Stimulated activated CD4-positive, alpha-beta T cell treated with anti-CD3 and anti-CD28 coated beads, Interleukin-12 subunit alpha, Interleukin-12 subunit beta, amount 100 ng/mL, for 24 hours (primary cell): Measurements from ENCODE around the gene C19orf85.
A peak's percentile ranks its signal among the peaks of the same experiment; 100 is the strongest.

Experiments
- DNase-seq, 2 experiments: peaks; one replicate each; pipeline ENCODE4 v3.0.0-alpha.2; 2020; ENCODE audit warnings: low read depth in 2 of 2

Gene C19orf85

DNA sequence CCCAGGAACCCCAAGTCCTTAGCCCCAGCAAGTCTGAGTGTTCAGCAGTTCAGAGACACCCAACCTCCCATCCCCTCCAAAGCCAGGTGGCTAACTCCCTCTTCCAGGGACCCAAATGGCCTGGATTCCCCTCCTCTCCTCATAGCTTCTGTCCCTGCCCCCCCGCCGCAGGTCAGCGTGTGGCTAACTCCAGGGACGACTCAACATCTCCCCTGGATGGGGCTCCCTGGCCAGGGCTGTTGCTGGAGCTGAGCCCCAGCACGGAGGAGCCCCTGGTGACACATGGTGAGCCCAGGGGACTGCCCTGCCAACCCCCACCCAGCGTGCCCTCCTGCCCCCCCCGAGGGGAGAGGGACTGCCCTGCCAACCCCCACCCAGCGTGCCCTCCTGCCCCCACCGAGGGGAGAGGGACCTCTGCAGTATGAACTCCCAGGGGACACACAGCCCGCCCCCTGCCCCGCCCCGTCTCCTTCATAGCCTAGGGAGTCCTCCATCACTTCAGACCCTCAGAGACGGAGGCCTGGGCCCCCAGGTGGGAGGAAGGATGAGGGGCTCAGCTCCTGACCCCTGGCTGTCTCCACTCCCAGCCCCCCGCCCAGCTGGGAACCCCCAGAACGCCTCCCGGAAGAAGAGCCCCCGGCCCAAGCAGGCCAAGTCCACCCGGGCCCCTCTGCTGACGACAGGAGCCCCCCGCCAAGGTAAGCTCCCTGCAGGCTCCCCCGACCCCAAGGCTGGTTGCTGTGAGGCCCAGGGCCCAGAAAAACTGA, 25.3 kb upstream of the C19orf85 start:
- no peak for DNase-seq

DNA sequence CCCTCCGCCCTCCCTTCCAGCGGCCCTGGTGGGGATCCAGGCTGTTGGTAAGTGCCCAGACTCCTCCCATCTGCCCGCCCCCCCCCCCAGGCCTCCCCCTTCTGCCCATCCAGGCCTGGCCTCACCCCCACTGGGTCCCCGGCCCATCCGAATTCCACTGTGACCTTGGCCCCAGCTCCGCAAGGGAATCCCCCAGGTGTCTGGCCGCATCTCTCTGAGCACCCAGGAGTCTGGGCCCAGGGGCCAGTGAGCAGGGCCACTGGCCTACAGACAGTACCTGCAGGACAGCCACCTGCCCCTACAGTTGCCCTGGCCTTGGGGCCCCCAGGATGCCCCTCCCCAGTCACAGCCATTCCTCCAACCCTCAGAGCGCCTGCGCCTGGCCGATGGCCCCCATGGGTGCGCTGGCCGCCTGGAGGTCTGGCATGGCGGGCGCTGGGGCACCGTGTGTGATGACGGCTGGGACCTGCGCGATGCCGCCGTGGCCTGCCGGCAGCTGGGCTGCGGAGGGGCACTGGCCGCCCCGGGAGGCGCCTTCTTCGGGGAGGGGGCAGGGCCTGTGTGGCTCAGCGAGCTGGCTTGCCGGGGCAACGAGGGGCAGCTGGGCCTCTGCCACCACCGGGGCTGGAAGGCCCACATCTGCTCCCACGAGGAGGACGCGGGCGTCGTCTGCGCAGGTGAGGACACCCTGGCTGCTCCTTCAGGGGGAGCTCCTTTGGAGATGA, 24.6 kb upstream of the C19orf85 start:
- no peak for DNase-seq

DNA sequence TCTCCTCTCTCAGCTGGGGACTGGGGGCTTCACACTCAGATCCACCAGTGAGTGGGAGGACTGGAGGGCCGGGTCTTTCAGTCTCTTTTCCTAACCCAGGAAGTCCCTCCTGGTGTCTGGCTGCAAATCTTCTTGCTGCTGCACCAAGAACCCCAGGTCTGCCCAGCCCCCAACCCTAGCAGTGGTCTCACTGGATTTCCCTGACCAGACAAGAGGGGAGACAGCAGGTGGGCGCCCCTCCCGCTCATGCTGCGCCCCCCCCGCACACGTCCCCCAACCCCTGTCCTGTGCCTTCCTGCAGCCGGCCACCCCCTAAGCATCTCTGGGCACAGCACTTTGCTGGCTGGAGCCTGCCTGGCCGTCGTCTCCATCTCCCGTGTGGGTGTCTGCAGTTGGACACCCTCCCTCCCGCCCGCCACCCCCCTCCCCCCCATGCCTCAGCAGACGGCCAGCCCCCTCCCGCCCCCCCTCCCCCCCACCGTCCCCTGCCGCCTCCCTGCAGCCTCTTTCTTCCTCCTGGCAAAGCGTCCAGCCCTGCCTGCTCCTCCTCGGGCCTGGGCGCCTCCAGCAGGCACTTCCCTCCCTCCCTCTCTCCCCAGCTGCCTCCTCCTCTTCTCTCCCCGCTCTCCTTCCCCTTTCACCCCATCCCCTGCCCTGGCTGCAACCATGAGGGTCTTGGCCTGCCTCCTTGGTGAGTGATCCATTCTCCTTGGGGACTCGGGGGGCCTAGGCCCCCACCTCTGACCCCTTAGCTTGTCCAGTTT, 23.6 kb upstream of the C19orf85 start, which contains the start of gene SSC5D:
Gene SSC5D (plus strand): TSS at position 513 of the 764 bp plus-strand sequence. CDS start 154 bp downstream, at position 667.
- DNase-seq = no peak

- DNase-seq = peak in 1 of 2 experiments; percentile 65
Observed at GRCh38 chr19:55486971-55487923, 22.7 kb upstream of the C19orf85 start.

DNA sequence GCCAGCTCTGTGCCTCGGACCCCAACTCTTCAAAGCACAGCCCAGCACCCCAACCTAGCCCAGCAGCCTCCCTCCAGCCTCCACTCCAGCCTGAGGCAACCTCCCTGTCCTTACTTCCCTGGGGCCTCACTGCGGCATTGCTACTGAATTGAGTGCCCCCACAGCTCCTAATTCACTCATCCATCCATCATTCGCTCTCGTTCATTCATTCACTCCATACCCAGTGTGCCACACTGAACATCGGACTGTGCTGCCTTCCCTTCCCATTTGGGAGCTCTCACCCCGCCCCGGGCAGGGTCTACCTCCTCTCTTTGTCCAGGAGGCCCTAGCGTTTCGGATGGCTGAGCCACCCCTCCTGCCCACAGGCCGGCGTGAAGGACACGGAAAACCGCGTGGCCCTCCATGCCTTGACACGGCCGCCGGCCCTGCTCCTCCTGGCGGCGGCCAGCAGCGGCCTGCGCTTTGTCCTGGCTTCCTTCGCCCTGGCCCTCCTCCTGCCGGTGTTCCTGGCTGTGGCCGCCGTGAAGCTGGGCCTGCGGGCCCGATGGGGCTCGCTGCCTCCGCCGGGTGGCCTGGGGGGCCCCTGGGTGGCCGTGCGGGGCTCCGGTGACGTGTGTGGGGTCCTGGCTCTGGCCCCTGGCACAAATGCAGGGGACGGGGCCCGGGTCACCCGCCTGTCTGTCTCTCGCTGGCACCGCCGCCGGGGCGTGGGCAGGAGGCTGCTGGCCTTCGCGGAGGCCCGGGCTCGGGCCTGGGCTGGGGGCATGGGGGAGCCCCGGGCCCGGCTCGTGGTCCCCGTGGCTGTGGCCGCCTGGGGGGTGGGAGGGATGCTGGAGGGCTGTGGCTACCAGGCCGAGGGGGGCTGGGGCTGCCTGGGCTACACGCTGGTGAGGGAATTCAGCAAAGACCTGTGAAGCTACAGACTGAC, 21.8 kb upstream of the C19orf85 start:
- no peak for DNase-seq

- DNase-seq = no peak
Observed at GRCh38 chr19:55485439-55486011, 21.0 kb upstream of the C19orf85 start.

DNA sequence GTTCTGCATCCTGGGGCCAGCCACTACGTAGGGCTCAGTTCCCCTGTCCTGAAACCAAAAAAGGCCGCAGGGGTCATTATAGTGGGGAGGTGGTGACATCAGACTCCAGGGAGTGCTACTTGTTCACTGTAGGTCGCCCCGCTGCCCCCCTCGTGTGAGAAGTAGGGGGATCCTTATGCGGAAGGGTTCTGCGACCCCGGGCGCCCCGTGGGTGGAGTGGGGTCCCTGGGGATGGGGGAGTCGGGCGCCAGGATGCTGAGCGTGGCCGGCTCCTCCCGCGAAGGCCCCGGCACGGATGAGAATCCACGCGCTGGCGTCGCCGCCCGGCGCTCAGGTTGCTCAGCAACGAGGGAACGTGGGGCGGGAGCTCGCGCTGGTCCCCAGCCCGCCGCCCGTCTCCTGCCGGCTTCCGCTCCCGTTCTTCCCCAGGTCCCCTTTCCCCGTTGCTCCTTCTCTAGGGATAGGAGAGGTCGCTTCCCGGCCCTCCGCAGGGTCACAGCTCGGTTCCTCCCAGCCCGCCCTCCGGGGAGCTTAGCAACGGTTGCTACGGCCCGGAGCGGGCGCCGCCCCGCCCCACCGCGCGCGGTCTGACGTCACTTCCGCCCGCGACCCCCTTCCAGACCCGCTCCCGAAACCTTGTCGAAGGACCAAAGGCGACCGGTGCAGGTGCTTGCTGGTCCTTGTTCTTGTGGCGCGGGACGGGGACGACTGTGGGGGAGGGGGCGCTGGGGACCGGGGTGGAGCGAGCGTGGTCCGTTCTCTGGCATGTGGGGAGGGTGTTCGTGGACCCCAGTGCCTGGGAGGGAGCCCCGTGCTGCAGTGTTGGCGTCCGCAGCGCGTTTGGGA, 20.3 kb upstream of the C19orf85 start, which contains the start of gene NAT14:
Gene NAT14 (plus strand): TSS at position 596 of the 846 bp plus-strand sequence. CDS start 521 bp downstream, outside the sequence.
- peak; percentile 41 to 58 for DNase-seq

GRCh38 chr19:55483706-55484592, 19.4 kb upstream of the C19orf85 start:
- no peak for DNase-seq

GRCh38 chr19:55482967-55483705, 18.6 kb upstream of the C19orf85 start:
- no peak for DNase-seq

GRCh38 chr19:55482156-55482961, 17.8 kb upstream of the C19orf85 start:
- no peak for DNase-seq

DNA sequence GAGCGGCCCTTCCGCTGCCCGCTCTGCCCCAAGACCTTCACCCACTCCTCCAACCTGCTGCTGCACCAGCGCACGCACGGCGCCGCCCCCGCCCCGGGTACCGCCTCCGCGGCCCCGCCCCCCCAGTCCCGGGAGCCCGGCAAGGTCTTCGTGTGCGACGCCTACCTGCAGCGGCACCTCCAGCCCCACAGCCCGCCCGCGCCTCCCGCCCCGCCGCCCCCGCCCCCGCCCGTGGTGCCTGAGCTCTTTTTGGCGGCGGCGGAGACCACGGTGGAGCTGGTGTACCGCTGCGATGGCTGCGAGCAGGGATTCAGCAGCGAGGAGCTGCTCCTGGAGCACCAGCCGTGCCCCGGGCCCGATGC, 17.2 kb upstream of the C19orf85 start:
- no peak for DNase-seq

GRCh38 chr19:55481148-55481793, 16.7 kb upstream of the C19orf85 start:
- no peak for DNase-seq

- no peak for DNase-seq
Observed at GRCh38 chr19:55479451-55480230, 15.1 kb upstream of the C19orf85 start.

DNA sequence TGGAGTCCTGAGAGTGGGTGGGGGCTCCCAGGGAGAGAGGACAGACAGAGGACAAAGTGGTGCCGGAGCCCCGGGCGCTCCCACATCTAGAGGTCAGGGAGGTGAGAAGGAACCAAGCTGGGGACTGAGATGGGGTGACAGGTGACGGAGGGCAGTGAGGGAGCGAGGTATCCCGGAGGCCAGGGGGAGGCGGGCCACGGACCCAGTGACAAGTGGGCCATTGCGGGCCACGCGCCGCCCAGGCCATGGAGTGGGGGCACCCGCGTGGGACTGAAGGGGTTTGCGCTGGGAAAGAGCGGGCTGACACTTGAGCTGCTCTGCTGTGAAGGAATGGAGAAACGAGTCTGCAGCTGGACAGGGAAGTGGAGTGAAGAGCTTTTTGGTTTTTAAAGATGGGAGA, 14.5 kb upstream of the C19orf85 start:
- DNase-seq = no peak

DNA sequence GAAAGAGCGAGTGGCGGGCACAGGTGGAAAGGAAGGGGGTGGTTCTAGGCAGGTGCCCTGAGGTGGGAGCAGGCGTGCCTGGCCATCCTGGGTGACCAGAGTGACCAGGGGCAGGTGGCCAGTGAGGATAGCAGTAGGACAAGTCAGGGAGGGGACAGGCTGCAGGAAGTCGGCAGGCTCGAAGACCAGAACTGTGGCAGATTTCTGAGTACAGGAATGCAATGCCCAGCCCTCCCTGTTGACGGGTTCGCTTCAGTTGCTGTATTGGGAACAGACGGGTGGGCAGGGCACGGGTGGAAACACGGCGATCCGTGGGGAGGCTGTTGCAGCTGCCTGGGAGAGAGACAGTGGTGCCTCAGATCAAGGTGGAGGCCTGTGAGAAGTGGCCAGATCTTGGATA, 13.8 kb upstream of the C19orf85 start:
- DNase-seq = no peak
